Hepatocyte (in vitro differentiated cells): ENCODE measurements around the gene DEFB124. TPM values are rescaled to one million over a fixed set of nuclear protein-coding genes. Genes with fewer than 3 reads are reported as not detected.

Experiments used
- DNase-seq: peaks from one replicate; pipeline ENCODE4 v3.0.0-alpha.2; 2016; ENCODE audit warnings: low spot score
- H2AFZ ChIP-seq: fragments of 200-600 bp; sonication (generic); 2 replicates; pipeline ENCODE4 v1.6.0; 2016; ENCODE audit warnings: antibody characterized with exemption, mild to moderate bottlenecking
- H3K27ac ChIP-seq: fragments of 200-600 bp; sonication (generic); 2 replicates; pipeline ENCODE4 v1.5.1; 2016; ENCODE audit warnings: mild to moderate bottlenecking
- H3K27me3 ChIP-seq: fragments of 200-600 bp; sonication (generic); 2 replicates; pipeline ENCODE4 v1.6.1; 2016
- H3K36me3 ChIP-seq: fragments of 200-600 bp; sonication (generic); replicated peaks from 2 replicates; pipeline ENCODE4 v1.5.1; 2016; ENCODE audit warnings: low read depth; ENCODE audit not compliant: insufficient read depth
- H3K4me1 ChIP-seq: fragments of 200-600 bp; sonication (generic); 2 replicates; pipeline ENCODE4 v1.5.1; 2016; ENCODE audit warnings: mild to moderate bottlenecking, moderate library complexity; ENCODE audit not compliant: insufficient read depth
- H3K4me2 ChIP-seq: fragments of 200-600 bp; sonication (generic); 2 replicates; pipeline ENCODE4 v1.6.0; 2016
- H3K4me3 ChIP-seq: fragments of 200-600 bp; sonication (generic); 2 replicates; pipeline ENCODE4 v1.5.1; 2016; ENCODE audit warnings: mild to moderate bottlenecking
- H3K79me2 ChIP-seq: fragments of 200-600 bp; sonication (generic); 2 replicates; pipeline ENCODE4 v1.6.0; 2017; ENCODE audit warnings: mild to moderate bottlenecking
- H3K9me2 ChIP-seq: fragments of 200-600 bp; sonication (generic); replicated peaks from 2 replicates; pipeline ENCODE4 v1.6.0; 2017; ENCODE audit warnings: mild to moderate bottlenecking; ENCODE audit not compliant: insufficient read depth
- H3K9me3 ChIP-seq: fragments of 200-600 bp; sonication (generic); 2 replicates; pipeline ENCODE4 v1.5.1; 2016; ENCODE audit warnings: low read depth, mild to moderate bottlenecking
- H4K20me1 ChIP-seq: fragments of 200-600 bp; sonication (generic); 2 replicates; pipeline ENCODE4 v1.6.0; 2016; ENCODE audit warnings: mild to moderate bottlenecking; ENCODE audit not compliant: insufficient read depth, poor library complexity, severe bottlenecking
- CTCF ChIP-seq: fragments of 200-600 bp; sonication (generic); IDR thresholded peaks from 2 replicates; pipeline ENCODE4 v1.5.1; 2016; ENCODE audit warnings: antibody characterized with exemption, mild to moderate bottlenecking; ENCODE audit not compliant: poor library complexity
- EZH2 ChIP-seq: fragments of 200-600 bp; sonication (generic); IDR thresholded peaks from 2 replicates; pipeline ENCODE4 v1.6.1; 2016; ENCODE audit warnings: antibody characterized with exemption, mild to moderate bottlenecking, borderline replicate concordance
- EZH2phosphoT487 ChIP-seq: fragments of 200-600 bp; sonication (generic); IDR thresholded peaks from one replicate; pipeline ENCODE4 v1.6.1; 2018; ENCODE audit warnings: antibody characterized with exemption, mild to moderate bottlenecking, low read depth, moderate library complexity; ENCODE audit not compliant: unreplicated experiment, severe bottlenecking
- WGBS: methylation state at CpG from one replicate; pipeline ENCODE4 v1.1.6; 2016; ENCODE audit warnings: low lambda C conversion rate; ENCODE audit errors: missing lambda C conversion rate; 5-methylcytosine and 5-hydroxymethylcytosine counted together
- polyA plus RNA-seq: library from polyadenylated mRNA; unstranded; fragments of >200 nt; fragmentation: Nextera tagmentation; extraction: Ambion mirVana; gene quantifications from 2 replicates; pipeline ENCODE4 v1.2.1, GENCODE V29; 2016
- total RNA-seq: library from RNA; depleted of rRNA; stranded (reverse); fragments of >200 nt; gene quantifications from 2 replicates; pipeline ENCODE4 v1.2.3, GENCODE V29; 2014

DEFB124 gene
- total and polyA plus RNA-seq, 2 experiments from 2014 or later: not detected

GRCh38 chr20:31490752-31491151 is 15.8 kb upstream of the DEFB124 start:
- H3K79me2 ChIP-seq: no peaks in the 10 kb centered on the region
- 88% methylated on average over 3 of the region's 3 CpGs for WGBS
- H4K20me1 ChIP-seq: no peaks in the 10 kb centered on the region
- H3K36me3 ChIP-seq: no peaks in the 10 kb centered on the region
- no peaks in the 10 kb centered on the region for H3K4me1 ChIP-seq
- no peak overlapping the region for H3K27ac ChIP-seq
- H3K4me2 ChIP-seq: no peak overlapping the region
- H3K9me3 ChIP-seq: no peaks in the 10 kb centered on the region
- H3K9me2 ChIP-seq: no peaks in the 10 kb centered on the region
- no peak for DNase-seq
- TF ChIP-seq CTCF: no peak
- TF ChIP-seq EZH2phosphoT487: no peak
- no peak for TF ChIP-seq EZH2
- no peak overlapping the region for H2AFZ ChIP-seq
- no peak overlapping the region for H3K4me3 ChIP-seq
- no peaks in the 10 kb centered on the region for H3K27me3 ChIP-seq

- Histone ChIP-seq H3K4me2 (no peak overlapping the region), H2AFZ (no peak overlapping the region), H4K20me1 (no peaks in the 10 kb centered on the region), H3K4me3 (no peak overlapping the region), H3K27me3 (no peaks in the 10 kb centered on the region), H3K9me3 (no peaks in the 10 kb centered on the region), H3K9me2 (no peaks in the 10 kb centered on the region), H3K4me1 (no peaks in the 10 kb centered on the region), H3K27ac (no peak overlapping the region), H3K79me2 (no peaks in the 10 kb centered on the region), H3K36me3 (no peaks in the 10 kb centered on the region)
- no peak for DNase-seq
- 52% methylated on average over 3 of the region's 3 CpGs for WGBS
- TF ChIP-seq CTCF (no peak), EZH2phosphoT487 (no peak)
These were observed 14.2 kb upstream of the DEFB124 start for GRCh38 chr20:31489152-31489551.

- Histone ChIP-seq H3K9me3 (no peaks in the 10 kb centered on the region), H3K27ac (no peak overlapping the region), H3K9me2 (no peaks in the 10 kb centered on the region), H3K4me2 (no peak overlapping the region), H3K4me1 (no peaks in the 10 kb centered on the region), H3K27me3 (no peaks in the 10 kb centered on the region), H3K79me2 (no peaks in the 10 kb centered on the region), H4K20me1 (no peaks in the 10 kb centered on the region), H3K36me3 (no peaks in the 10 kb centered on the region), H2AFZ (no peak overlapping the region), H3K4me3 (no peak overlapping the region)
- DNase-seq: no peak
- 69% methylated on average over 2 of the region's 2 CpGs for WGBS
- TF ChIP-seq EZH2phosphoT487 (no peak), CTCF (no peak), EZH2 (no peak)
These were observed 13.2 kb upstream of the DEFB124 start for GRCh38 chr20:31488115-31488514.
